Renal cortical epithelial cell (primary cell): ENCODE measurements around the gene SLC2A10. TPM values are rescaled to one million over a fixed set of nuclear protein-coding genes. Genes with fewer than 3 reads are reported as not detected.

Experiments used
- DNase-seq: peaks from one replicate; pipeline ENCODE4 v3.0.0-alpha.2; 2011; ENCODE audit warnings: low read depth
- total RNA-seq: library from RNA; depleted of rRNA; stranded (reverse); fragments of >200 nt; gene quantifications from 2 replicates; pipeline ENCODE4 v1.2.3, GENCODE V29; 2014

Gene SLC2A10
- total RNA-seq, 1 donor from 2014 or later = 13.9 TPM

GRCh38 chr20:46767127-46767761, 57.8 kb downstream of the SLC2A10 start:
- DNase-seq = peak; percentile 27

- DNase-seq = no peak
These were observed 61.1 kb downstream of the SLC2A10 start for GRCh38 chr20:46770330-46771194.

- DNase-seq = no peak
These were observed 61.7 kb downstream of the SLC2A10 start for GRCh38 chr20:46771195-46771588.

GRCh38 chr20:46772901-46773300, 63.5 kb downstream of the SLC2A10 start:
- DNase-seq = no peak

GRCh38 chr20:46773680-46774079, 64.2 kb downstream of the SLC2A10 start:
- no peak for DNase-seq

GRCh38 chr20:46774236-46774635, 64.8 kb downstream of the SLC2A10 start:
- DNase-seq = no peak

- DNase-seq = no peak
These were observed 65.6 kb downstream of the SLC2A10 start for GRCh38 chr20:46774943-46775560.

- DNase-seq = no peak
These were observed 66.4 kb downstream of the SLC2A10 start for GRCh38 chr20:46775806-46776205.

GRCh38 chr20:46777331-46777730, 67.9 kb downstream of the SLC2A10 start:
- no peak for DNase-seq

GRCh38 chr20:46779831-46780230, 70.4 kb downstream of the SLC2A10 start:
- DNase-seq = no peak

GRCh38 chr20:46784436-46785127, 75.1 kb downstream of the SLC2A10 start:
- DNase-seq = peak; percentile 0

Other genes with a start within 250 kb of the SLC2A10 start
- 1.7 and 8.1 TPM in 2 replicates for gene ZNF334, start 196.1 kb upstream of the SLC2A10 start, total RNA-seq
- not detected in 2 replicates for gene OCSTAMP, start 159.0 kb upstream of the SLC2A10 start, total RNA-seq
- 1.4 and 4.2 TPM in 2 replicates for gene SLC13A3, start 58.2 kb upstream of the SLC2A10 start, total RNA-seq
- gene TP53RK, start 20.2 kb upstream of the SLC2A10 start, total RNA-seq = 16.0 and 22.4 TPM in 2 replicates
- not detected in 2 replicates for gene EYA2, start 185.2 kb downstream of the SLC2A10 start, total RNA-seq